Measurements from ENCODE around the gene MDM2. TPM values are rescaled to one million over a fixed set of nuclear protein-coding genes. Genes with fewer than 3 reads are reported as not detected.

Gene MDM2
- total and polyA plus RNA-seq, 9 of the 15 experiments (the other 6 are each of a cell fraction or from before 2014, with no cell fraction given), result 13.6 to 100 (median 49.0) TPM

DNA sequence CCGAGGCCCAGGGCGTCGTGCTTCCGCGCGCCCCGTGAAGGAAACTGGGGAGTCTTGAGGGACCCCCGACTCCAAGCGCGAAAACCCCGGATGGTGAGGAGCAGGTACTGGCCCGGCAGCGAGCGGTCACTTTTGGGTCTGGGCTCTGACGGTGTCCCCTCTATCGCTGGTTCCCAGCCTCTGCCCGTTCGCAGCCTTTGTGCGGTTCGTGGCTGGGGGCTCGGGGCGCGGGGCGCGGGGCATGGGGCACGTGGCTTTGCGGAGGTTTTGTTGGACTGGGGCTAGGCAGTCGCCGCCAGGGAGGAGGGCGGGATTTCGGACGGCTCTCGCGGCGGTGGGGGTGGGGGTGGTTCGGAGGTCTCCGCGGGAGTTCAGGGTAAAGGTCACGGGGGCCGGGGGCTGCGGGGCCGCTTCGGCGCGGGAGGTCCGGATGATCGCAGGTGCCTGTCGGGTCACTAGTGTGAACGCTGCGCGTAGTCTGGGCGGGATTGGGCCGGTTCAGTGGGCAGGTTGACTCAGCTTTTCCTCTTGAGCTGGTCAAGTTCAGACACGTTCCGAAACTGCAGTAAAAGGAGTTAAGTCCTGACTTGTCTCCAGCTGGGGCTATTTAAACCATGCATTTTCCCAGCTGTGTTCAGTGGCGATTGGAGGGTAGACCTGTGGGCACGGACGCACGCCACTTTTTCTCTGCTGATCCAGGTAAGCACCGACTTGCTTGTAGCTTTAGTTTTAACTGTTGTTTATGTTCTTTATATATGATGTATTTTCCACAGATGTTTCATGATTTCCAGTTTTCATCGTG lies 612 bp downstream of the MDM2 start (continued):
- TF ChIP-seq HDAC6 (IDR thresholded peaks at IDR 0.05; ENCODE audit: low read depth, low read length) (no peak), ZNF274 (IDR thresholded peaks at IDR 0.05; ENCODE audit: borderline replicate concordance, low read depth, low read length) (no peak), ZNF347 (CRISPR knock-in tag; IDR thresholded peaks at IDR 0.05; ENCODE audit: low read depth) (no peak), ZFX (CRISPR knock-in tag; IDR thresholded peaks at IDR 0.05) (peak; percentile 69), TRIM24 (IDR thresholded peaks at IDR 0.05) (no peak), ATF1 (CRISPR knock-in tag; IDR thresholded peaks at IDR 0.05) (no peak), ATF1 (tag; IDR thresholded peaks at IDR 0.05) (peak; percentile 6; the same call in 1 of the 2 replicates), THRAP3 (IDR thresholded peaks at IDR 0.05; ENCODE audit: borderline replicate concordance) (no peak), ZNF764 (CRISPR knock-in tag; IDR thresholded peaks at IDR 0.05; ENCODE audit: low read depth) (no peak), SETDB1 (IDR thresholded peaks at IDR 0.05; ENCODE audit: low read length) (no peak), ATF7 (IDR thresholded peaks at IDR 0.05) (no peak), ZBTB7A (IDR thresholded peaks at IDR 0.05; ENCODE audit: borderline replicate concordance, control insufficient read depth, low read depth, low read length) (peak; percentile 92), HLTF (IDR thresholded peaks at IDR 0.05) (no peak)
- TF ChIP-seq, protein P1, sequence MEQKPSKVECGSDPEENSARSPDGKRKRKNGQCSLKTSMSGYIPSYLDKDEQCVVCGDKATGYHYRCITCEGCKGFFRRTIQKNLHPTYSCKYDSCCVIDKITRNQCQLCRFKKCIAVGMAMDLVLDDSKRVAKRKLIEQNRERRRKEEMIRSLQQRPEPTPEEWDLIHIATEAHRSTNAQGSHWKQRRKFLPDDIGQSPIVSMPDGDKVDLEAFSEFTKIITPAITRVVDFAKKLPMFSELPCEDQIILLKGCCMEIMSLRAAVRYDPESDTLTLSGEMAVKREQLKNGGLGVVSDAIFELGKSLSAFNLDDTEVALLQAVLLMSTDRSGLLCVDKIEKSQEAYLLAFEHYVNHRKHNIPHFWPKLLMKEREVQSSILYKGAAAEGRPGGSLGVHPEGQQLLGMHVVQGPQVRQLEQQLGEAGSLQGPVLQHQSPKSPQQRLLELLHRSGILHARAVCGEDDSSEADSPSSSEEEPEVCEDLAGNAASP (IDR thresholded peaks at IDR 0.05), result no peak
- TF ChIP-seq, protein P2, sequence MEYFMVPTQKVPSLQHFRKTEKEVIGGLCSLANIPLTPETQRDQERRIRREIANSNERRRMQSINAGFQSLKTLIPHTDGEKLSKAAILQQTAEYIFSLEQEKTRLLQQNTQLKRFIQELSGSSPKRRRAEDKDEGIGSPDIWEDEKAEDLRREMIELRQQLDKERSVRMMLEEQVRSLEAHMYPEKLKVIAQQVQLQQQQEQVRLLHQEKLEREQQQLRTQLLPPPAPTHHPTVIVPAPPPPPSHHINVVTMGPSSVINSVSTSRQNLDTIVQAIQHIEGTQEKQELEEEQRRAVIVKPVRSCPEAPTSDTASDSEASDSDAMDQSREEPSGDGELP (CRISPR knock-in tag; IDR thresholded peaks at IDR 0.05; ENCODE audit: borderline replicate concordance), result peak; percentile 93
- TF ChIP-seq, protein P3, sequence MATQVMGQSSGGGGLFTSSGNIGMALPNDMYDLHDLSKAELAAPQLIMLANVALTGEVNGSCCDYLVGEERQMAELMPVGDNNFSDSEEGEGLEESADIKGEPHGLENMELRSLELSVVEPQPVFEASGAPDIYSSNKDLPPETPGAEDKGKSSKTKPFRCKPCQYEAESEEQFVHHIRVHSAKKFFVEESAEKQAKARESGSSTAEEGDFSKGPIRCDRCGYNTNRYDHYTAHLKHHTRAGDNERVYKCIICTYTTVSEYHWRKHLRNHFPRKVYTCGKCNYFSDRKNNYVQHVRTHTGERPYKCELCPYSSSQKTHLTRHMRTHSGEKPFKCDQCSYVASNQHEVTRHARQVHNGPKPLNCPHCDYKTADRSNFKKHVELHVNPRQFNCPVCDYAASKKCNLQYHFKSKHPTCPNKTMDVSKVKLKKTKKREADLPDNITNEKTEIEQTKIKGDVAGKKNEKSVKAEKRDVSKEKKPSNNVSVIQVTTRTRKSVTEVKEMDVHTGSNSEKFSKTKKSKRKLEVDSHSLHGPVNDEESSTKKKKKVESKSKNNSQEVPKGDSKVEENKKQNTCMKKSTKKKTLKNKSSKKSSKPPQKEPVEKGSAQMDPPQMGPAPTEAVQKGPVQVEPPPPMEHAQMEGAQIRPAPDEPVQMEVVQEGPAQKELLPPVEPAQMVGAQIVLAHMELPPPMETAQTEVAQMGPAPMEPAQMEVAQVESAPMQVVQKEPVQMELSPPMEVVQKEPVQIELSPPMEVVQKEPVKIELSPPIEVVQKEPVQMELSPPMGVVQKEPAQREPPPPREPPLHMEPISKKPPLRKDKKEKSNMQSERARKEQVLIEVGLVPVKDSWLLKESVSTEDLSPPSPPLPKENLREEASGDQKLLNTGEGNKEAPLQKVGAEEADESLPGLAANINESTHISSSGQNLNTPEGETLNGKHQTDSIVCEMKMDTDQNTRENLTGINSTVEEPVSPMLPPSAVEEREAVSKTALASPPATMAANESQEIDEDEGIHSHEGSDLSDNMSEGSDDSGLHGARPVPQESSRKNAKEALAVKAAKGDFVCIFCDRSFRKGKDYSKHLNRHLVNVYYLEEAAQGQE (IDR thresholded peaks at IDR 0.05; ENCODE audit: borderline replicate concordance), result peak; percentile 86
- TF ChIP-seq, protein P3 (CRISPR knock-in tag; IDR thresholded peaks at IDR 0.05; ENCODE audit: low read depth), result no peak

Data from K562 (cell line).